Measurements from ENCODE around the gene TST.

DNA sequence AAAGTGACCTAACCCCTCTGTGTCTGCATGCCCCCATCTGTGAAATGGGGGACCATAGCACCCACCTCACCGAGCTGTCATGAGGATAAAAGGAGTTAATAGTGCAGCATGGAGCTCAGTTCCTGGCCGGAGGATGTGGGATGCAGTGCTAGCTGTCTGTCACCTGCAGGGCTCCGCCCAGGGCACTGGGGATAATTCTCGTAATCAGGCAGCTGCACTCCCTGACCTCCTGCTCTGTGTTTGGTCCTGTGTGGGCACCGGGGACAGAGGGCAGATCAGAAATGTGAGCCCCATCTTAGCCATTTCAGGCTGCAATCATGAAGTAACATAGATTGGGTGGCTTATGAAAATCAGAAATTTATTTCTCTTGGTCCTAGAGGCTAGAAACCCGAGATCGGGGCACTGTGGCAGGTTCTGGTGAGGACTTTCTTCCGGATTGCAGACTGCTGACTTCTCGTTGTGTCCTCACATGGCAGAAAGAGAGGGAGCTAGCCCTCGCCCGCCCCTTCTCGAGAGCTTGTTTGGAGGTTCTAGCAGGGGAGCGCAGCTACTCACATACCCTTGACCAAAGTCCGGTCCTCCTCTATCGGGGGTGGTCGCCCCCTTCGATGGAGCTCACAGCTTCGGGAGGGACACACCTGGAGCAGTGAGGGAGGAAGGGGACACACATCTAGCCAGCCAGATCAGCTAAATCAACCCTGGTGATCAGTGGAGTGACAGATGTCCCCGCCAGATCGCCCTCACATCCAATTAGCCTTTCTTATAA is 35.5 kb upstream of the TST start:
- TF ChIP-seq, protein P1, sequence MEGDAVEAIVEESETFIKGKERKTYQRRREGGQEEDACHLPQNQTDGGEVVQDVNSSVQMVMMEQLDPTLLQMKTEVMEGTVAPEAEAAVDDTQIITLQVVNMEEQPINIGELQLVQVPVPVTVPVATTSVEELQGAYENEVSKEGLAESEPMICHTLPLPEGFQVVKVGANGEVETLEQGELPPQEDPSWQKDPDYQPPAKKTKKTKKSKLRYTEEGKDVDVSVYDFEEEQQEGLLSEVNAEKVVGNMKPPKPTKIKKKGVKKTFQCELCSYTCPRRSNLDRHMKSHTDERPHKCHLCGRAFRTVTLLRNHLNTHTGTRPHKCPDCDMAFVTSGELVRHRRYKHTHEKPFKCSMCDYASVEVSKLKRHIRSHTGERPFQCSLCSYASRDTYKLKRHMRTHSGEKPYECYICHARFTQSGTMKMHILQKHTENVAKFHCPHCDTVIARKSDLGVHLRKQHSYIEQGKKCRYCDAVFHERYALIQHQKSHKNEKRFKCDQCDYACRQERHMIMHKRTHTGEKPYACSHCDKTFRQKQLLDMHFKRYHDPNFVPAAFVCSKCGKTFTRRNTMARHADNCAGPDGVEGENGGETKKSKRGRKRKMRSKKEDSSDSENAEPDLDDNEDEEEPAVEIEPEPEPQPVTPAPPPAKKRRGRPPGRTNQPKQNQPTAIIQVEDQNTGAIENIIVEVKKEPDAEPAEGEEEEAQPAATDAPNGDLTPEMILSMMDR (conservative IDR thresholded peaks at IDR 0.05): no peak
- no peak for TF ChIP-seq EZH2 (IDR thresholded peaks at IDR 0.05; ENCODE audit: low read depth)

Data from PC-9 (cell line).